ENCODE data around the gene TNFSF10. TPM values are rescaled to one million over a fixed set of nuclear protein-coding genes. Genes with fewer than 3 reads are reported as not detected.
A peak's percentile ranks its signal among the peaks of the same experiment; 100 is the strongest.

TNFSF10 gene
- total RNA-seq, 1 donor, result 1.1 TPM

DNA sequence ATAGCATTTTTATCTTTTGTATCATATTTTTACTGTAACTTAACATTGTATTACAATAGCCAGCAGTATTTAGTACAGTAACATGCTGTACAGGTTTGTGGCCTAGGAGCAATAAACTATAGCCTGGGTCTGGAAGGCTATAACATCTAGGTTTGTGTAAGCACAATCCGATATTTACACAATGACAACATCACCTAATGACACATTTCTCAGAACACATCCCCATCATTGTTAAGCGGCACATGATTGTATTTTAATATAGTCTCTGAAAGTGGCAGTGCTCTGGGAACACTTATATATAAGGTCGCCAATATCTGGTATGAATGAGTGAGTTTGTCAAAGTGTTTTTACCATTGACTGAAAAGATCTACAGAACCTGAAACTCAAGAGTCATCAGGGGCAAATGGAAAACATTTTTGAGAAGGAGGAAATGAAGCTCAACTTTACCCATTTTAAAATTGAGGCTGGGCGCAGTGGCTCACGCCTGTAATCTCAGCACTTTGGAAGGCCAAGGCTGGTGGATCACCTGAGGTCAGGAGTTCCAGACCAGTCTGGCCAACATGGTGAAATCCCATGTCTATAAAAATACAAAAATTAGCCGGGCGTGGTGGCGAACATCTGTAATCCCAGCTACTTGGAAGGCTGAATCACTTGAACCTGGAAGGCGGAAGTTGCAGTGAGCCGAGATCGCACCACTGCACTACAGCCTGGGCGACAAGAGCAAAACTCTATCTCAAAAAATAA, 38.8 kb upstream of the TNFSF10 start:
- H3K4me3 ChIP-seq (ENCODE audit: low read depth, low read length), result no peak overlapping the region
- DNase-seq (ENCODE audit: low read depth), result no peak

GRCh38 chr3:172560586-172560985, 37.4 kb upstream of the TNFSF10 start:
- TF ChIP-seq CTCF (IDR thresholded peaks at IDR 0.05; ENCODE audit: insufficient read depth, low read length), result no peak
- DNase-seq (ENCODE audit: low read depth), result no peak
- H3K4me3 ChIP-seq (ENCODE audit: low read depth, low read length), result no peak overlapping the region

More for the DNA sequence above, 38.8 kb upstream of the TNFSF10 start:
- TF ChIP-seq CTCF (IDR thresholded peaks at IDR 0.05; ENCODE audit: insufficient read depth, low read length), result no peak

- peak; percentile 13 for DNase-seq (ENCODE audit: low read depth)
- no peak for TF ChIP-seq CTCF (IDR thresholded peaks at IDR 0.05; ENCODE audit: insufficient read depth, low read length)
- H3K4me3 ChIP-seq (ENCODE audit: low read depth, low read length), result no peak overlapping the region
Measured at GRCh38 chr3:172560026-172560425, 36.8 kb upstream of the TNFSF10 start.

DNA sequence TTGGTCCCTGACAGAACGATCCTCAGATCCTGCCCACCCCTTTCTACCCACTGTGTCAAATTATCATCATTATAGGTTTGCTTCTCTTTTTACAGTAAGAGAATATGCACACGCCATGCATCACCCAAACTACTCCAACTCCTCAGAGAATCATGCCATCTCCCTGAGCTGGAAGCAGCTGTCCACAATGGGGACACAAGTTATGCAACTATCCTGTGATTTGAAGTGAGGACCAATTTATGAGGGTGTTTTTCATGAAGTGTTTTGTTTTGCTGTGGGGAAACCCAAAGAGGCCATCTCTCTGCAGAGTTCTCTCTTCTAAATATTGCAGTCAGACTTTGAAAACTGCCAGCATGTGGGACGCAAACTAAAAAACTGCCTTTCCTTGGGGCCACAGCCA, 35.8 kb upstream of the TNFSF10 start:
- DNase-seq (ENCODE audit: low read depth), result no peak
- no peak overlapping the region for H3K4me3 ChIP-seq (ENCODE audit: low read depth, low read length)
- no peak for TF ChIP-seq CTCF (IDR thresholded peaks at IDR 0.05; ENCODE audit: insufficient read depth, low read length)

DNA sequence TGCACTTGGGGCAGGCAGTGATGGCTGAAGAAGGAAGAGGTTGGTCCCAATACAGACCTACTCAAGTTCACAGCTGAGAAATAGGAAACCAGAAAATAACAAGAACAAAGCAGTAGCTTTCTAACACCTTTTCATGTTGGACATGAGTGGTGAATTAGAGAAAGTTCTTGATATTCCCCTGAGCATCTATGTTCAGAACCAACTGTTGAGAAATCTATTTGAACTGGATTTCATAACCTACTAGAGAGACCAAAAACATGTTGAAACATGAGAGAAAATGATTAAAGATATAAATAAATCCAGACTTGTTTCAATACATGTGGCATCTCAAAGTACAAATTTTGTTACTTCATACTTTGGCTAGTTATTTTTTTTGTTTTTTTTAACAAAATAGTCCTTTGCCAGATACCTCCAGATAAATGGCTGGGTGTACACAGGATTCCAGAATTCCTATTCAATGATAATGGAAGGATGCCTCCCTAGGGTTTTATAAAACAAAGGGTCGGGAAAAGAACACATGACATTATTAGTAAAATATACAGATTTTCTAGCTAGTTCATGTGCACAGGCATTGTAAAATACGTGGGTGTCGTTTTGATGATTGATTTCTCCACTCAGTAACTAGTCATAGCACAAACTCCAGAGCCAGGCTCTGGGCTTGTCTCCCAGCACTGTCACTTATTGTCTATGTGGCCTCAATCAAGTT, 34.4 kb upstream of the TNFSF10 start:
- no peak for TF ChIP-seq CTCF (IDR thresholded peaks at IDR 0.05; ENCODE audit: insufficient read depth, low read length)
- DNase-seq (ENCODE audit: low read depth), result peak; percentile 93
- H3K4me3 ChIP-seq (ENCODE audit: low read depth, low read length), result no peak overlapping the region

- no peak for DNase-seq (ENCODE audit: low read depth)
- no peak overlapping the region for H3K4me3 ChIP-seq (ENCODE audit: low read depth, low read length)
- TF ChIP-seq CTCF (IDR thresholded peaks at IDR 0.05; ENCODE audit: insufficient read depth, low read length), result no peak
Measured at GRCh38 chr3:172553526-172554252, 30.5 kb upstream of the TNFSF10 start.

All from fibroblast of the aortic adventitia (primary cell).